Ishikawa (cell line): ENCODE data around the gene KCNAB2.

Experiments used
- CEBPB ChIP-seq: IDR thresholded peaks from 2 replicates; pipeline ENCODE4 v1.6.1; 2012
- CREB1 ChIP-seq: IDR thresholded peaks from 2 replicates; pipeline ENCODE4 v1.6.1; 2012; ENCODE audit warnings: low read depth
- EP300 ChIP-seq: IDR thresholded peaks from 2 replicates; pipeline ENCODE4 v1.6.1; 2012; ENCODE audit warnings: borderline replicate concordance
- RAD21 ChIP-seq: IDR thresholded peaks from 2 replicates; pipeline ENCODE4 v1.6.1; 2012; ENCODE audit warnings: low read depth
- TAF1 ChIP-seq: IDR thresholded peaks from 2 replicates; pipeline ENCODE4 v1.6.1; 2012; ENCODE audit warnings: low read depth, mild to moderate bottlenecking
- TCF12 ChIP-seq: IDR thresholded peaks from 2 replicates; pipeline ENCODE4 v1.6.1; 2012; ENCODE audit warnings: low read depth
- TEAD4 ChIP-seq: IDR thresholded peaks from 2 replicates; pipeline ENCODE4 v1.6.1; 2012
- YY1 ChIP-seq: IDR thresholded peaks from 2 replicates; pipeline ENCODE4 v1.6.1; 2012; ENCODE audit warnings: low read depth
- ZBTB7A ChIP-seq: IDR thresholded peaks from 2 replicates; pipeline ENCODE4 v1.6.1; 2012; ENCODE audit warnings: low read depth
- TF ChIP-seq, protein P1 (sequence below): IDR thresholded peaks from 2 replicates; pipeline ENCODE4 v1.6.1; 2012
- TF ChIP-seq, protein P2 (sequence below): IDR thresholded peaks from 2 replicates; pipeline ENCODE4 v1.6.1; 2012; ENCODE audit warnings: low read depth, mild to moderate bottlenecking

DNA sequence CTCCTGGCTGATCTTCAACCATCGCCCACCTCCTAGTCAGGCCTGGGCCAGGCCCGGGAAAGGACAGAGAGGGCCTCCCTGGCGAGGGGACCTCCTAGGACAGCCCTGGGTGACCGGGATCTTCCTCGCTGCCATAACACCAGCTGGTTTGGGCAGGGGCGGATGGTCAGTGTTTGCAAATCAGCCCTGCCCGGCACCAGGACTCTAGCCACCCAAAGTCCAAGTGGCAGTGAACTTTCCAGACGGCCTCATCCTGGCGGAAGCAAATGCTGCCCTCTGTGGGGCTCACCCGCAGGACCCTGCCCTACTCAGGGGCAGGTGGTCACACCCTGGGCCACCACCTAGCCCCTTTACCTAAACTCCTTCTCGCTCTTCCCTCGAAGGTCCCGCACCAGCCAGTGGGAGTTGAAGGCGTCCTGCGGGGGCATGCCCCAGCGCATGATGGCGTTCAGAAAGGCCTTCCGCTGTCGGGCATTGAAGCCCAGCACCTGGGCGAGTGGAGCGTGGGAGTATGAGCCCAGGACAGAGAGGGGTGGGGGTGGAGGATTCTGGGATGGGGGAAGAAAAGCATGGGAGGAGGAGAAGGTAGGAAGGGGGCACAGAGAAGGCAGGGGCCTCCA, 79.2 kb downstream of the KCNAB2 start:
- TF ChIP-seq TEAD4 (no peak), TCF12 (no peak), CEBPB (no peak), CREB1 (no peak), TAF1 (no peak), ZBTB7A (no peak), EP300 (no peak), YY1 (no peak), RAD21 (no peak)
- TF ChIP-seq, protein P1, sequence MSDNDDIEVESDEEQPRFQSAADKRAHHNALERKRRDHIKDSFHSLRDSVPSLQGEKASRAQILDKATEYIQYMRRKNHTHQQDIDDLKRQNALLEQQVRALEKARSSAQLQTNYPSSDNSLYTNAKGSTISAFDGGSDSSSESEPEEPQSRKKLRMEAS: no peak
- TF ChIP-seq, protein P2, sequence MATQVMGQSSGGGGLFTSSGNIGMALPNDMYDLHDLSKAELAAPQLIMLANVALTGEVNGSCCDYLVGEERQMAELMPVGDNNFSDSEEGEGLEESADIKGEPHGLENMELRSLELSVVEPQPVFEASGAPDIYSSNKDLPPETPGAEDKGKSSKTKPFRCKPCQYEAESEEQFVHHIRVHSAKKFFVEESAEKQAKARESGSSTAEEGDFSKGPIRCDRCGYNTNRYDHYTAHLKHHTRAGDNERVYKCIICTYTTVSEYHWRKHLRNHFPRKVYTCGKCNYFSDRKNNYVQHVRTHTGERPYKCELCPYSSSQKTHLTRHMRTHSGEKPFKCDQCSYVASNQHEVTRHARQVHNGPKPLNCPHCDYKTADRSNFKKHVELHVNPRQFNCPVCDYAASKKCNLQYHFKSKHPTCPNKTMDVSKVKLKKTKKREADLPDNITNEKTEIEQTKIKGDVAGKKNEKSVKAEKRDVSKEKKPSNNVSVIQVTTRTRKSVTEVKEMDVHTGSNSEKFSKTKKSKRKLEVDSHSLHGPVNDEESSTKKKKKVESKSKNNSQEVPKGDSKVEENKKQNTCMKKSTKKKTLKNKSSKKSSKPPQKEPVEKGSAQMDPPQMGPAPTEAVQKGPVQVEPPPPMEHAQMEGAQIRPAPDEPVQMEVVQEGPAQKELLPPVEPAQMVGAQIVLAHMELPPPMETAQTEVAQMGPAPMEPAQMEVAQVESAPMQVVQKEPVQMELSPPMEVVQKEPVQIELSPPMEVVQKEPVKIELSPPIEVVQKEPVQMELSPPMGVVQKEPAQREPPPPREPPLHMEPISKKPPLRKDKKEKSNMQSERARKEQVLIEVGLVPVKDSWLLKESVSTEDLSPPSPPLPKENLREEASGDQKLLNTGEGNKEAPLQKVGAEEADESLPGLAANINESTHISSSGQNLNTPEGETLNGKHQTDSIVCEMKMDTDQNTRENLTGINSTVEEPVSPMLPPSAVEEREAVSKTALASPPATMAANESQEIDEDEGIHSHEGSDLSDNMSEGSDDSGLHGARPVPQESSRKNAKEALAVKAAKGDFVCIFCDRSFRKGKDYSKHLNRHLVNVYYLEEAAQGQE: no peak
